Stomach (tissue), 9 donors: ENCODE results near the gene PPDPF. TPM values are rescaled to one million over a fixed set of nuclear protein-coding genes. Genes with fewer than 3 reads are reported as not detected.

Source experiments
- DNase-seq, 2 donors: peaks; one replicate each; pipeline versions ENCODE4 v3.0.0 to v3.0.0-alpha.2; 2013 to 2019
- H3K27ac ChIP-seq, 5 donors: fragments of 200-600 bp in 4 of 5; sonication (generic) in 4 of 5; one replicate each; pipeline ENCODE4 v1.5.1; 2013 to 2019; ENCODE audit warnings: mild to moderate bottlenecking in 1 of 5, moderate library complexity in 1 of 5
- H3K27me3 ChIP-seq, 3 donors: fragments of 200-600 bp; sonication (generic); one replicate each; pipeline ENCODE4 v1.5.1; 2017 to 2019; ENCODE audit warnings: mixed run types in 1 of 3
- H3K36me3 ChIP-seq, 4 donors: fragments of 200-600 bp; sonication (generic); 1 replicate in 3 of 4; 2 replicates in 1 of 4; pipeline ENCODE4 v1.5.1; 2016 to 2019
- H3K4me1 ChIP-seq, 4 donors: fragments of 200-600 bp; sonication (generic); one replicate each; pipeline ENCODE4 v1.5.1; 2016 to 2019
- H3K4me3 ChIP-seq, 4 donors: fragments of 200-600 bp; sonication (generic) in 3 of 4; one replicate each; pipeline ENCODE4 v1.5.1; 2016 to 2019; ENCODE audit warnings: mild to moderate bottlenecking in 1 of 4
- H3K9me3 ChIP-seq, 4 donors: fragments of 200-600 bp; sonication (generic); one replicate each; pipeline ENCODE4 v1.5.1; 2016 to 2019
- EP300 ChIP-seq: sonication (generic); formaldehyde crosslinking; IDR thresholded peaks from one replicate; pipeline ENCODE4 v1.6.1; 2017; ENCODE audit warnings: antibody characterized with exemption
- POLR2A ChIP-seq, 4 donors: fragments of 450-650 bp; IDR thresholded peaks; one replicate each; pipeline ENCODE4 v1.6.1; 2016; ENCODE audit warnings: antibody characterized with exemption in 4 of 4, control low read depth in 2 of 4, mild to moderate bottlenecking in 1 of 4, moderate library complexity in 1 of 4
- POLR2AphosphoS5 ChIP-seq, 3 donors: sonication (generic); formaldehyde crosslinking; IDR thresholded peaks; one replicate each; pipeline ENCODE4 v1.6.1; 2016; ENCODE audit warnings: antibody characterized with exemption in 3 of 3
- WGBS, 5 donors: extraction: QIAGEN DNeasy Blood & Tissue Kit in 3 of 5; methylation state at CpG; one replicate each; pipeline versions ENCODE4 v1.1.5 to v1.1.7; 2013 to 2018; 5-methylcytosine and 5-hydroxymethylcytosine counted together
- intact Hi-C: fragments of 100-400 bp; cut with DNase I; formaldehyde crosslinking; loops from one replicate; pipeline ENCODE4 v1.15.1; 2023; ENCODE audit warnings: low total_unique reads
- polyA plus RNA-seq, 3 donors: library from polyadenylated mRNA; stranded (reverse); fragments of 200-250 nt; gene quantifications; one replicate each; pipeline ENCODE4 v1.2.3, GENCODE V29; 2013
- total RNA-seq, 5 donors: library from RNA; depleted of rRNA; stranded (reverse); fragments of >200 nt; gene quantifications; one replicate each; pipeline versions ENCODE4 v1.1.0 to v1.2.3, GENCODE V29; 2014 to 2016
- TF ChIP-seq, protein P1 (sequence below), 7 experiments: fragments of 450-650 bp in 4 of 7; fragments of 200-600 bp in 3 of 7; sonication (generic) in 3 of 7; IDR thresholded peaks; one replicate each; pipeline ENCODE4 v1.5.1; 2016 to 2019; ENCODE audit warnings: antibody characterized with exemption in 7 of 7, control low read depth in 2 of 7, mild to moderate bottlenecking in 1 of 7
- donor health status: healthy with polysubstance abuse.
- donor health status: Bipolar disorder and iron deficiency.
- donor health status: healthy.

The PPDPF gene
- total and polyA plus RNA-seq, 8 donors = 1.8 to 756 (median 195) TPM

DNA sequence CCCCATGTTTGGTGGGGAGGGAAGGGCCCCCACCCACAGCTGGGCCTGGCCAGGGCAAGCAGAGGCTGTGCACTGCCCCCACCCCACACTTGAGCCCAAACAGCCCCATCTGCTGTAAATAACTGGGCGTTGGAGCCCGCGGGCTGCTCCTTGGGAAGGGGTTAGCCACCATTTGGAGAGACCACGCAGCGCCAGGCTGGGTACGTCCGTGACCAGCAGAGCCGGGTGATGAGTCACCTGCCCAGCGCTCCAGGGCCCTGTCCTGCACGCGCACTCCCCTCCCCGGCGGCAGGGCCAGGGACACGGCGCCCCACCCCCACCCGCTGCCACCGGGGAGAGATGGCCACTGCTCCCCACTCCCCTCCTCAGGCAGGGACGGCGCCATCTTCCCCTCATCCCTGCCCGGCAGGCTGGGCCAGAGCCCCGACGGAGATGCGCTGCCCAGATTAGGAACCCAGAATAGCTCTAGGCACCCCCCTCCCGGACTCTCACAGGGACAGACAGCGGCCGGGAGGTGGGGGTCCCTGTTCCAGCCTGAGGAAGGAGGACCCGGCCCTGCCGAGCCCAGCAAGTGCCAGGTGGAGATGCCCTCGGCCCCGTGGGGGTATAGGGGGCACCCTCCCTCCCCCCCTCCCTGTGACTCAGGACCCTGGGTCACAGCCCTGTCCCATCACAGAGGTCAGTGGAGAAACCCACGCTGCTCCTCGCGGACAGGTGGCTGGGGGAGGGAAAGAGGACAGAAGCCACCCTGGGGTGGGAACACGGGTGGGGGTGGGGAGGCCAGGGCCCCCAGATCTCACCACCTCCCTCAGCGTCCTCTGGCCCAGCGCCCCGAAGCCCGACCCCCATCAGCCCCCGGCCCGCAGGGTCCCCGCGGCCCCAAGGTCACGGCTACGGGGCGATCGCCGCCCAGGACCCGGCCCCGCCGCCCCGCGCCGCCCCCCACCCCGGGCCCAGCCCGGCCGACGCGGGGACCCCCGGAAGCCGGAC lies 22.3 kb upstream of the PPDPF start:
- peaks cover 11 to 89% (median 64%) of the 10 kb centered on the region in 3 donors for H3K27me3 ChIP-seq
- H3K36me3 ChIP-seq = no peaks in the 10 kb centered on the region
- H3K4me1 ChIP-seq = peaks cover 26 to 43% (median 41%) of the 10 kb centered on the region in 4 donors
- peak overlapping the region in 1 of 5 donors; percentile 24 for H3K27ac ChIP-seq
- 3 to 9% (median 5%) methylated on average over 18 to 58 of the region's 60 CpGs for WGBS, 5 donors
- H3K4me3 ChIP-seq = peak overlapping the region; percentile 44 to 56 (median 48)
- peak; percentile 61 to 67 for DNase-seq
- intact Hi-C loops = no loop called here
- TF ChIP-seq POLR2A (IDR thresholded peaks at IDR 0.05) (no peak), POLR2AphosphoS5 (IDR thresholded peaks at IDR 0.05) (no peak), EP300 (no peak)
- TF ChIP-seq, protein P1, sequence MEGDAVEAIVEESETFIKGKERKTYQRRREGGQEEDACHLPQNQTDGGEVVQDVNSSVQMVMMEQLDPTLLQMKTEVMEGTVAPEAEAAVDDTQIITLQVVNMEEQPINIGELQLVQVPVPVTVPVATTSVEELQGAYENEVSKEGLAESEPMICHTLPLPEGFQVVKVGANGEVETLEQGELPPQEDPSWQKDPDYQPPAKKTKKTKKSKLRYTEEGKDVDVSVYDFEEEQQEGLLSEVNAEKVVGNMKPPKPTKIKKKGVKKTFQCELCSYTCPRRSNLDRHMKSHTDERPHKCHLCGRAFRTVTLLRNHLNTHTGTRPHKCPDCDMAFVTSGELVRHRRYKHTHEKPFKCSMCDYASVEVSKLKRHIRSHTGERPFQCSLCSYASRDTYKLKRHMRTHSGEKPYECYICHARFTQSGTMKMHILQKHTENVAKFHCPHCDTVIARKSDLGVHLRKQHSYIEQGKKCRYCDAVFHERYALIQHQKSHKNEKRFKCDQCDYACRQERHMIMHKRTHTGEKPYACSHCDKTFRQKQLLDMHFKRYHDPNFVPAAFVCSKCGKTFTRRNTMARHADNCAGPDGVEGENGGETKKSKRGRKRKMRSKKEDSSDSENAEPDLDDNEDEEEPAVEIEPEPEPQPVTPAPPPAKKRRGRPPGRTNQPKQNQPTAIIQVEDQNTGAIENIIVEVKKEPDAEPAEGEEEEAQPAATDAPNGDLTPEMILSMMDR (IDR thresholded peaks at IDR 0.05) = no peak
- no peaks in the 10 kb centered on the region for H3K9me3 ChIP-seq

DNA sequence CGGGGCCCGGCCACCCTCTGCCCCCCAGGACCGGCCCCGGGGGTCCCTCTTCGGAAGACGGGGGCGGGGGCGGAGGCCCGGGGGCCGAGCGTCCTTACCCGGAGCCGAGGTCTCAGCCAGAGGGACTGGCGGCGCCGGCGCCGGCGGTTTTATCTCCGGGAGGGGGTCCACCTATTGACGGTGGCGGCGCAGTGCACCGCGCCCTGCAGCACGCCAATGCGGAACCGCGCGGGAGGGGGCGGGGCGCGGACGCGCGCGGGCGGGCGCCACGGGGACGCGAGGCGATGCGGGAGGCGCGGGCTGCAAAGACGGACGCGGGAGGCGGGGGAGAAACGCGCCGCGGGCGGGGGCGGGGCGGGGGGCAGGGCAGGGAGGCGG lies 21.6 kb upstream of the PPDPF start, which contains the start of gene EEF1A2:
Gene EEF1A2 (minus strand): TSS at position 124 of the 378 bp plus-strand sequence. CDS start 1,320 bp downstream, outside the sequence.
- intact Hi-C loops = no loop called here
- 0 to 2% (median 1%) methylated on average over 8 to 58 of the region's 58 CpGs for WGBS, 5 donors
- Histone ChIP-seq H3K9me3 (peaks cover 0 to 2% (median 0%) of the 10 kb centered on the region in 4 donors), H3K4me1 (peaks cover 26 to 43% (median 41%) of the 10 kb centered on the region in 4 donors), H3K36me3 (no peaks in the 10 kb centered on the region), H3K27me3 (peaks cover 11 to 93% (median 64%) of the 10 kb centered on the region in 3 donors), H3K27ac (peak within 1 kb of the TSS in 1 of 5 donors; percentile 24), H3K4me3 (peak within 1 kb of the TSS; percentile 44 to 56 (median 48))
- DNase-seq = peak; percentile 60 to 78
- TF ChIP-seq, protein P1 (IDR thresholded peaks at IDR 0.05) = peak in 1 of 7 experiments; percentile 16
- TF ChIP-seq POLR2A (IDR thresholded peaks at IDR 0.05) = no peak
- TF ChIP-seq POLR2AphosphoS5 (IDR thresholded peaks at IDR 0.05) = no peak
- no peak for TF ChIP-seq EP300

DNA sequence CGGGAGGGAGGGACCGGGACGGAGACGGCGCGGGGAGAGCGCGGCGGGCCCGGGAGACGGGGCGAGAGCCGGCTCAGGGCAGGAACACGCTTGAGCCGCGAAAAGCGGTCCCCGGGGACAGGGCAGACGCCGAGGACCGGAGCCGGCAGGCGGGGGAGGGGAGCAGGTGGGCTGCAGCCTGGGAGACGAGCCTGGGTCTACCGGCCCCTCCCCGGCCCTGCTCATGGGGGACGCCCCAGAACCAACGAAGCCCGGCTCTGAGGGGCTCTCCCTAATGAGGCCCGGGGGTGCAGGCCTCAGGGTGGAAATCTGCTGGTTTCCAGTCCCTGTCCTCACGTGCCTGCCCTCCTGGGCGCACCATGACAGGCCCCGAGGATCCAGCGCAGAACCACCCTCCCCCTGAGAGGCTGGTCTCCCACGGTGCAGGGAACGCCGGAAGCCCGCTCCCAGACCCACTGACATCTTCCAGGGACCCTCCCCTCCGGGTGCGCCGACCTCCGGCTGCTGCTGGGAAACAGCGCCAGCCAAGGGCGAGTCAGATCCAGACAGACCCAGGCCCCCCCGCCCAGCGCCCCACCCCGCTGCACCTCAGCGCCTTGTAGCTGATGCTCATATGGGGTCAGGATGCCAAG lies 21.1 kb upstream of the PPDPF start:
- no peak overlapping the region for H3K27ac ChIP-seq
- TF ChIP-seq EP300 (no peak), POLR2AphosphoS5 (IDR thresholded peaks at IDR 0.05) (no peak), POLR2A (IDR thresholded peaks at IDR 0.05) (no peak)
- TF ChIP-seq, protein P1 (IDR thresholded peaks at IDR 0.05) = no peak
- intact Hi-C loops = no loop called here
- H3K27me3 ChIP-seq = peaks cover 11 to 93% (median 64%) of the 10 kb centered on the region in 3 donors
- peak overlapping the region; percentile 44 to 56 (median 48) for H3K4me3 ChIP-seq
- 8 to 38% (median 9%) methylated on average over 7 to 48 of the region's 48 CpGs for WGBS, 5 donors
- peak in 1 of 2 donors; percentile 54 for DNase-seq
- peaks cover 26 to 43% (median 41%) of the 10 kb centered on the region in 4 donors for H3K4me1 ChIP-seq
- H3K9me3 ChIP-seq = peaks cover 0 to 7% (median 3%) of the 10 kb centered on the region in 4 donors
- H3K36me3 ChIP-seq = no peaks in the 10 kb centered on the region
